Measurements from ENCODE around the gene CDK8. TPM values are rescaled to one million over a fixed set of nuclear protein-coding genes. Genes with fewer than 3 reads are reported as not detected.
"Not testable (repeated sequence)": the region's sequence is repeated elsewhere in the genome, so short reads cannot be mapped to it uniquely, and the experiment has no call there.

CDK8 gene
- total RNA-seq, 3 donors from 2014 or later, result 13.3 to 15.4 (median 13.8) TPM

DNA sequence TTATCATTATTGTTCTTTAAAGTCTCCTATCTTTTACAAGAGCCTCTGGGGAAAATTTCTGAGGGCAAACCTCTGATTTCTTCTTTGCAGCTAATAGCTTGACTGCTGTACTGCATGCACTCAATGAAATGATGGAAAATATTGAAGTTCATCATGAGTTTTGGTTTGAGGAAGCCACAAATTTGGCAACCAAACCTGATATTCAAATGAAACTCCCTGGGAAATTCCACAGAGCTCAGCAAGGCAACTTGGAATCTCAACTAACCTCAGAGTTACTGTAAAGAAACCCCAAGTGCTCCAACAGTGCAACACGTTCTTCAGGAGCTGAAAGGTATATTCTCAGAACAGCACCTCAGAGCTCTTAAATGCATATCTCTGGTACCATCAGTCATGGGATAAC, 17.6 kb upstream of the CDK8 start:
- Histone ChIP-seq H3K27me3 (no peaks in the 10 kb centered on the region), H3K9me3 (no peaks in the 10 kb centered on the region), H3K4me1 (no peaks in the 10 kb centered on the region), H3K36me3 (no peaks in the 10 kb centered on the region), H3K4me3 (no peak overlapping the region), H3K27ac (no peak overlapping the region)
- DNase-seq (ENCODE audit: low spot score in 2 of 2), result no peak
- TF ChIP-seq POLR2AphosphoS5 (IDR thresholded peaks at IDR 0.05), result no peak
- TF ChIP-seq POLR2A (IDR thresholded peaks at IDR 0.05), result no peak
- TF ChIP-seq, protein P1, sequence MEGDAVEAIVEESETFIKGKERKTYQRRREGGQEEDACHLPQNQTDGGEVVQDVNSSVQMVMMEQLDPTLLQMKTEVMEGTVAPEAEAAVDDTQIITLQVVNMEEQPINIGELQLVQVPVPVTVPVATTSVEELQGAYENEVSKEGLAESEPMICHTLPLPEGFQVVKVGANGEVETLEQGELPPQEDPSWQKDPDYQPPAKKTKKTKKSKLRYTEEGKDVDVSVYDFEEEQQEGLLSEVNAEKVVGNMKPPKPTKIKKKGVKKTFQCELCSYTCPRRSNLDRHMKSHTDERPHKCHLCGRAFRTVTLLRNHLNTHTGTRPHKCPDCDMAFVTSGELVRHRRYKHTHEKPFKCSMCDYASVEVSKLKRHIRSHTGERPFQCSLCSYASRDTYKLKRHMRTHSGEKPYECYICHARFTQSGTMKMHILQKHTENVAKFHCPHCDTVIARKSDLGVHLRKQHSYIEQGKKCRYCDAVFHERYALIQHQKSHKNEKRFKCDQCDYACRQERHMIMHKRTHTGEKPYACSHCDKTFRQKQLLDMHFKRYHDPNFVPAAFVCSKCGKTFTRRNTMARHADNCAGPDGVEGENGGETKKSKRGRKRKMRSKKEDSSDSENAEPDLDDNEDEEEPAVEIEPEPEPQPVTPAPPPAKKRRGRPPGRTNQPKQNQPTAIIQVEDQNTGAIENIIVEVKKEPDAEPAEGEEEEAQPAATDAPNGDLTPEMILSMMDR (IDR thresholded peaks at IDR 0.05), result no peak
- intact Hi-C loops (cut with DNase I; ENCODE audit: low total_unique reads), result no loop called here

DNA sequence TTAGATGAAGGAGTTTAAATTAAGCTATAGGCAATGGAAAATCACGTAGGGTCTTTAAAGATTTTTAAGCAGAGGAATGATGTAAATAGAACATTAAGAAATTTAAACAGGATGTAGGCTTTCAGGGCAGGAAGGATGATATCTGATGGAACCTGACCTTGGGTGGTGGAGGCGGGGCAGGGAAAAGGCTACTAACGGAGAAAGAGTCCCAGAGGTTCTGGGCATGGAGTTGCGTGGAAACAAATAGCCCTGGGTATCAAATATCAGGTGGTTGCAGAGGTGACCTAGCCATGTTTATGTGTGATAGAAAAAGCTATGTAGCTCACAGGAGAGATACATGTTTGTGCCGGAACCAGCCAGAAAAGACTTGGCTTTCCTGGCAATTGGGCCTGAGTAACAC, 7.8 kb upstream of the CDK8 start:
- Histone ChIP-seq H3K4me3 (no peak overlapping the region), H3K4me1 (no peaks in the 10 kb centered on the region), H3K9me3 (peaks cover 0 to 8% of the 10 kb centered on the region in 2 donors), H3K36me3 (no peaks in the 10 kb centered on the region), H3K27ac (no peak overlapping the region), H3K27me3 (no peaks in the 10 kb centered on the region)
- no peak for DNase-seq (ENCODE audit: low spot score in 2 of 2)
- intact Hi-C loops (cut with DNase I; ENCODE audit: low total_unique reads), result no loop called here
- TF ChIP-seq, protein P1 (IDR thresholded peaks at IDR 0.05), result no peak
- TF ChIP-seq POLR2AphosphoS5 (IDR thresholded peaks at IDR 0.05) (no peak), POLR2A (IDR thresholded peaks at IDR 0.05) (no peak)

DNA sequence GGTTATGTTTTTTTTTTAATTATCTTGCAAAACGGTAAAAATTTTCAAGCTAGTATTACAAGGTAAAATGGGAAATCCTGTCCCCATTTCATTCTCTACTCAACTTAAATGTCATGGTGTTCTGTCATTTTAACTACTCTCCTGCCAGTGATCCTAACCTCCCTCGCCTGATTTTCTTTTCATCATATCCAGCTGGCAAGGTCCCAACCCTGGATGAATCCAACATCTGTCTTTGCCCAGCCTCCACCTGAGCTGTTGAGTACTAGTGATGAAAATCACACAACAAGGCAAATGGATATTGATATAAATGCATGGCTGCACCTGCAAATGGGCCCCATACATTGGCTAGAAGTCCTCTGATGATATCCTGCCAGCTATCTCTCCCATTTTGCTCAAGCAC, 6.9 kb upstream of the CDK8 start:
- Histone ChIP-seq H3K27me3 (no peaks in the 10 kb centered on the region), H3K36me3 (no peaks in the 10 kb centered on the region), H3K27ac (no peak overlapping the region), H3K4me1 (no peaks in the 10 kb centered on the region), H3K4me3 (no peak overlapping the region), H3K9me3 (peaks cover 0 to 7% of the 10 kb centered on the region in 2 donors)
- no peak for DNase-seq (ENCODE audit: low spot score in 2 of 2)
- intact Hi-C loops (cut with DNase I; ENCODE audit: low total_unique reads), result no loop called here
- TF ChIP-seq, protein P1 (IDR thresholded peaks at IDR 0.05), result no peak
- no peak for TF ChIP-seq POLR2AphosphoS5 (IDR thresholded peaks at IDR 0.05)
- no peak for TF ChIP-seq POLR2A (IDR thresholded peaks at IDR 0.05)

DNA sequence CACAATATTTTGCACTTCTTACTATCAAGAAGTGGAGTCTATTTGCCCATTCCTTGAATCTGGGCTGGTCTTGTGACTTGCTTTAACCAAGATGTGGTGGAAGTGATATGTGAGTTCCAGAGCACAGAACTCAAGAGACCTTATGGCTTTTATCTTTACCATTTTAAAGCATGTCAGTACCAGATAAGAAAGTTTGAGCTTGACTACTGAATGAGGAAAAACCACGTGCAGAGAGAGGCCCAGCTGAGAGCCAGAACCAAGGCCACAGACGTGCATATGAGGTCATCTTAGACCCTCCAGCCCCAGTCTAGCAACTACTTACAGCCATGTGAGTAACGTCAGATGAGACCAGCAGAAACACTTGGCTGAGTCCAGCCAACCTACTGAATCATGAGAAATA, 6.3 kb upstream of the CDK8 start:
- DNase-seq (ENCODE audit: low spot score in 2 of 2), result no peak
- Histone ChIP-seq H3K4me1 (no peaks in the 10 kb centered on the region), H3K36me3 (no peaks in the 10 kb centered on the region), H3K27me3 (no peaks in the 10 kb centered on the region), H3K27ac (no peak overlapping the region), H3K4me3 (no peak overlapping the region), H3K9me3 (peaks cover 0 to 1% of the 10 kb centered on the region in 2 donors)
- TF ChIP-seq POLR2A (IDR thresholded peaks at IDR 0.05), result no peak
- TF ChIP-seq POLR2AphosphoS5 (IDR thresholded peaks at IDR 0.05), result no peak
- TF ChIP-seq, protein P1 (IDR thresholded peaks at IDR 0.05), result no peak
- intact Hi-C loops (cut with DNase I; ENCODE audit: low total_unique reads), result no loop called here

DNA sequence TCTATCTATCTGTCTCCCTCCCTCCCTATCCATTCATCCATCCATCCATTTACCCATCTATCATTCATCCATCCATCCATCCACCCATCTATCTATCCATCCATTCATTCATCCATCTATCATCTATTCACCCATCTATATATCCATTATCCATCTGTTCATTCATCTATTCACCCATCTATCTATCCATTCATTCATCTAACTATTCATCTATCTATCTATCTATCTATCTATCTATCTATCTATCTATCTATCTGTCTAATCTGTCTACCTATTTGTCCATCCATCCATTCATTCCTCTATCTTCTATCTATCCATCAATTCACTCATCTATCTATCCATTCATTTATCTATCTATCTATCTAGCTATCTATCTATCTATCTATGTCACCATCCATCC, 4.4 kb upstream of the CDK8 start:
- TF ChIP-seq, protein P1 (IDR thresholded peaks at IDR 0.05), result no peak
- TF ChIP-seq POLR2A (IDR thresholded peaks at IDR 0.05) (no peak), POLR2AphosphoS5 (IDR thresholded peaks at IDR 0.05) (no peak)
- no peaks in the 10 kb centered on the region for H3K4me1 ChIP-seq
- no peaks in the 10 kb centered on the region for H3K27me3 ChIP-seq
- no peaks in the 10 kb centered on the region for H3K36me3 ChIP-seq
- no peak overlapping the region for H3K27ac ChIP-seq
- intact Hi-C loops (cut with DNase I; ENCODE audit: low total_unique reads), result no loop called here
- DNase-seq (ENCODE audit: low spot score in 2 of 2), result no peak
- H3K4me3 ChIP-seq, result no peak overlapping the region
- no peaks in the 10 kb centered on the region for H3K9me3 ChIP-seq

DNA sequence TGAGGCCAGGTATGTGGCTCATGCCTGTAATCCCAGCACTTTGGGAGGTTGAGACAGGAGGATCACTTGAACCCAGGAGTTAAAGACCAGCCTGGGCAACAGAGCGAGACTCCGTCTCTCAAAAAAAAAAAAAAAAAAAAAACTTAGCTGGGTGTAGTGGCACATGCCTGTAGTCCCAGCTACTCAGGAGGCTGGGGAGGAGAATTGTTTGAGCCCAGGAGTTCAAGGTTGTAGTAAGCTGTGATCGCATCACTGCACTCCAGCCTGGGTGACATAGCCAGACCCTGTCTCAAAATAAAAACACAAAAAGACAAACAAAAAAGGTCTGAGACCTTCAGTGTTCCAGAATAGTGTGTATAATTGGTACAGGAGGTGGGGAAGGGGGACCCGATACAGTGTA, 1.9 kb upstream of the CDK8 start:
- intact Hi-C loops (cut with DNase I; ENCODE audit: low total_unique reads); H3K4me1 ChIP-seq; H3K36me3 ChIP-seq; H3K27me3 ChIP-seq; H3K27ac ChIP-seq; DNase-seq (ENCODE audit: low spot score in 2 of 2); H3K4me3 ChIP-seq; H3K9me3 ChIP-seq: not testable (repeated sequence)
